ENCODE data around the gene ALG11. TPM values are rescaled to one million over a fixed set of nuclear protein-coding genes. Genes with fewer than 3 reads are reported as not detected.

ALG11 gene
- total RNA-seq, 1 experiment from 2014 or later = 22.6 TPM

DNA sequence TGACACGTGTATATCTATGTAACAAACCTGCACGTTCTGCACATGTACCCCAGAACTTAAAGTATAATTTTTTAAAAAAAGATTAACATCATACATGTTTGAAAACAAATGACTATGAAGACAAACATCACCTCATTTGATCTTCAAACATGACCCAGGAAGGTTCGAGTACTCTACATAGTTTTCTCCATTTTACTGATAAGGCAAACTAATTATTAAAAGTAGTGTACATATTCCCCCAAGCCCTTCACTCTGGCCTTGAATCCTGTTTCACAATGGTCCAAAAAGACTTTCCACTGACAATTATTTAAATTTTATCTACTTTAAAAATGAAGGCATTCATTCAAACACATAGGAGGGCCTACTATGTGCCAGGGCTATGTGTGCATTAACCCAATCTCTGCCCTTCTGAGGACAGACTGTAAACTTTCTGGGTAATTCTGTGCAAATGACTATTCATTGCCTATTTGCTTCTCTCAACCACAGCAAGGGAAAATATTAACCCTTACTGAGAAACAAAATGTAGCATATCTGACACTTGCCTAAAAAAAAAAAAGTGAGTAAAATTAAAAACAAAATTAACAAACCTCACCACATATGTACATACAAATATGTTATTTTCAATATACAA, 23.1 kb upstream of the ALG11 start:
- POLR2A ChIA-PET = no interaction called here
- BruUV-seq (replicated peaks) = no TSS peak
- TF ChIP-seq ZNF274 (IDR thresholded peaks at IDR 0.05; ENCODE audit: low read depth, low read length) (no peak), FOSL1 (IDR thresholded peaks at IDR 0.05; ENCODE audit: low read depth) (no peak), CEBPB (IDR thresholded peaks at IDR 0.05; ENCODE audit: low read depth) (no peak), ZBTB33 (IDR thresholded peaks at IDR 0.05; ENCODE audit: extremely low read depth, insufficient replicate concordance, low read length) (no peak), SP1 (IDR thresholded peaks at IDR 0.05; ENCODE audit: low read depth) (no peak), EGR1 (IDR thresholded peaks at IDR 0.05; ENCODE audit: low read depth) (no peak), ATF3 (IDR thresholded peaks at IDR 0.05) (no peak), SRF (IDR thresholded peaks at IDR 0.05; ENCODE audit: low read depth) (no peak), EZH2phosphoT487 (IDR thresholded peaks at IDR 0.05; ENCODE audit: borderline replicate concordance) (no peak), SIN3A (IDR thresholded peaks at IDR 0.05; ENCODE audit: low read depth) (no peak), ZFX (IDR thresholded peaks at IDR 0.05) (no peak), ELF1 (IDR thresholded peaks at IDR 0.05; ENCODE audit: borderline replicate concordance, low read depth) (no peak)
- no peak overlapping the region for H3K27ac ChIP-seq (ENCODE audit: low read depth, low read length)
- DNase-seq (ENCODE audit: low read depth, low spot score) (no peak), ATAC-seq (no peak)
- H3K4me2 ChIP-seq (ENCODE audit: low read length) = no peak overlapping the region
- RAD21 ChIA-PET (ENCODE audit: low non-redundant PET in 1 of 2, low total read pairs in 2 of 2, uncharacterized antibody in 2 of 2, unreplicated experiment in 2 of 2) = interaction anchor here in 1 of 2 experiments (0.6 kb wide), 1 partner anchor 166 kb away, joined by 3 read pairs; no protein-coding TSS in a partner anchor
- no peaks in the 10 kb centered on the region for H3K79me2 ChIP-seq (ENCODE audit: insufficient read depth, low read length)
- intact Hi-C loops (cut with micrococcal nuclease) = no loop called here
- no peak overlapping the region for H3K9ac ChIP-seq (ENCODE audit: low read length)
- H3K36me3 ChIP-seq (ENCODE audit: control insufficient read depth in 1 of 2, insufficient read depth in 2 of 2, low read length in 2 of 2) = no peaks in the 10 kb centered on the region
- no peaks in the 10 kb centered on the region for H3K27me3 ChIP-seq (ENCODE audit: insufficient read depth, low read length)
- H3K9me2 ChIP-seq (ENCODE audit: insufficient read depth) = no peaks in the 10 kb centered on the region
- no peaks in the 10 kb centered on the region for H3K4me1 ChIP-seq (ENCODE audit: control insufficient read depth in 1 of 2, insufficient read depth in 2 of 2, low read length in 2 of 2)
- no peak overlapping the region for H3K4me3 ChIP-seq (replicated peaks in 1 of 2; ENCODE audit: low read depth in 1 of 2, low read length in 2 of 2)
- CTCF ChIA-PET = no interaction called here
- H4K20me1 ChIP-seq (ENCODE audit: insufficient read depth) = no peaks in the 10 kb centered on the region
- H2AFZ ChIP-seq (ENCODE audit: low read depth, low read length, poor library complexity, severe bottlenecking) = no peak overlapping the region
- no peaks in the 10 kb centered on the region for H3K9me3 ChIP-seq (ENCODE audit: control insufficient read depth in 1 of 2, insufficient read depth in 1 of 2, low read depth in 1 of 2, low read length in 2 of 2)

All from HCT116 (cell line).